Fibroblast of lung (primary cell): ENCODE data around the gene HEATR1.

ENCODE experiments used
- EZH2 ChIP-seq: IDR thresholded peaks from 2 replicates; pipeline ENCODE4 v1.5.1; 2012; ENCODE audit warnings: low read length, control low read depth, mild to moderate bottlenecking; ENCODE audit errors: missing control alignments
- TF ChIP-seq, protein P1 (sequence below), 2 donors: IDR thresholded peaks in 1 of 2; conservative IDR thresholded peaks in 1 of 2; 1 replicate in 1 of 2; 2 replicates in 1 of 2; pipeline ENCODE4 v1.5.1; 2011 to 2012; ENCODE audit warnings: low read length in 2 of 2, control low read depth in 1 of 2, inconsistent platforms in 1 of 2, low read depth in 1 of 2, mild to moderate bottlenecking in 1 of 2

DNA sequence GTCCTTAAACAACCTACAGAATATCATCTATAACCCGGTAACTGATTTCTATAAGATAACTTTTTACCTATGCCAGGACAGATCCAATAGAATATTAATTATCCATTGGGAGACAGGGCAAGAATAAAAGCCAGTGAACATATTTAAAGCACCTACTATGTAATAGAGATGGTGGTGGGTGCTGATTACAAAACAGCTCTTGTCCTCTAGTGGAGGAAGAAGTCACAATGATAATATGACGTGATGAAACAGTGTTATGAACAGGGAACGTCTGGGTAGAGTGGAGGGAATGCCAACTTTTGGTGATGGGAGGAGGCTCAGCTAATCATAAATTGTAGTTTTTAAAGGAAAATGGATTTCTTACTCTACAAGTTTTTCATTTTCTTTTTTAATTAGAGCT is 78.2 kb downstream of the HEATR1 start:
- TF ChIP-seq, protein P1, sequence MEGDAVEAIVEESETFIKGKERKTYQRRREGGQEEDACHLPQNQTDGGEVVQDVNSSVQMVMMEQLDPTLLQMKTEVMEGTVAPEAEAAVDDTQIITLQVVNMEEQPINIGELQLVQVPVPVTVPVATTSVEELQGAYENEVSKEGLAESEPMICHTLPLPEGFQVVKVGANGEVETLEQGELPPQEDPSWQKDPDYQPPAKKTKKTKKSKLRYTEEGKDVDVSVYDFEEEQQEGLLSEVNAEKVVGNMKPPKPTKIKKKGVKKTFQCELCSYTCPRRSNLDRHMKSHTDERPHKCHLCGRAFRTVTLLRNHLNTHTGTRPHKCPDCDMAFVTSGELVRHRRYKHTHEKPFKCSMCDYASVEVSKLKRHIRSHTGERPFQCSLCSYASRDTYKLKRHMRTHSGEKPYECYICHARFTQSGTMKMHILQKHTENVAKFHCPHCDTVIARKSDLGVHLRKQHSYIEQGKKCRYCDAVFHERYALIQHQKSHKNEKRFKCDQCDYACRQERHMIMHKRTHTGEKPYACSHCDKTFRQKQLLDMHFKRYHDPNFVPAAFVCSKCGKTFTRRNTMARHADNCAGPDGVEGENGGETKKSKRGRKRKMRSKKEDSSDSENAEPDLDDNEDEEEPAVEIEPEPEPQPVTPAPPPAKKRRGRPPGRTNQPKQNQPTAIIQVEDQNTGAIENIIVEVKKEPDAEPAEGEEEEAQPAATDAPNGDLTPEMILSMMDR (conservative IDR thresholded peaks at IDR 0.05 in 1 of 2, IDR thresholded peaks at IDR 0.05 in 1 of 2; ENCODE audit: low read depth in 1 of 2, low read length in 2 of 2): no peak
- no peak for TF ChIP-seq EZH2
